Cardiac fibroblast (primary cell): ENCODE measurements around the gene RRBP1.

ENCODE experiments used
- DNase-seq, 2 donors: peaks; one replicate each; pipeline versions ENCODE4 v3.0.0 to v3.0.0-alpha.2; 2010; ENCODE audit warnings: low read depth in 2 of 2
- H3K4me3 ChIP-seq, 2 donors: replicated peaks in 1 of 2; 1 replicate in 1 of 2; 2 replicates in 1 of 2; pipeline ENCODE4 v1.5.1; 2011; ENCODE audit warnings: low read depth in 2 of 2, low read length in 2 of 2, mild to moderate bottlenecking in 2 of 2, moderate library complexity in 1 of 2
- CTCF ChIP-seq: IDR thresholded peaks from one replicate; pipeline ENCODE4 v1.5.1; 2011; ENCODE audit warnings: low read depth, mild to moderate bottlenecking, low read length, inconsistent platforms

RRBP1 gene

GRCh38 chr20:17583126-17583525 is 98.9 kb downstream of the RRBP1 start:
- H3K4me3 ChIP-seq, result no peak overlapping the region
- TF ChIP-seq CTCF, result no peak
- no peak for DNase-seq

- no peak overlapping the region for H3K4me3 ChIP-seq
- no peak for TF ChIP-seq CTCF
- no peak for DNase-seq
Observed at GRCh38 chr20:17580895-17581294, 101.1 kb downstream of the RRBP1 start.

GRCh38 chr20:17579369-17580039 is 102.5 kb downstream of the RRBP1 start:
- H3K4me3 ChIP-seq, result no peak overlapping the region
- DNase-seq, result peak in 1 of 2 donors; percentile 43
- no peak for TF ChIP-seq CTCF

- no peak overlapping the region for H3K4me3 ChIP-seq
- TF ChIP-seq CTCF, result no peak
- no peak for DNase-seq
Observed at GRCh38 chr20:17576215-17576614, 105.8 kb downstream of the RRBP1 start.

- DNase-seq, result peak in 1 of 2 donors; percentile 40
- no peak for TF ChIP-seq CTCF
- no peak overlapping the region for H3K4me3 ChIP-seq
Observed at GRCh38 chr20:17573463-17573862, 108.6 kb downstream of the RRBP1 start.

- TF ChIP-seq CTCF, result no peak
- DNase-seq, result no peak
- H3K4me3 ChIP-seq, result peak overlapping the region in 1 of 2 donors; percentile 95
Observed at GRCh38 chr20:17572034-17572638, 109.9 kb downstream of the RRBP1 start.

GRCh38 chr20:17571153-17571527 is 110.9 kb downstream of the RRBP1 start:
- TF ChIP-seq CTCF, result no peak
- peak overlapping the region; percentile 76 to 95 for H3K4me3 ChIP-seq
- DNase-seq, result no peak
